Right ventricle myocardium superior (tissue), 1 donor: ENCODE results near the gene TRPM1. TPM values are rescaled to one million over a fixed set of nuclear protein-coding genes. Genes with fewer than 3 reads are reported as not detected.
A peak's percentile ranks its signal among the peaks of the same experiment; 100 is the strongest.

Experiments used
- ATAC-seq: fragments of 200-7000 bp; cut with Tn5 transposase; one replicate; pipeline ENCODE4 v1.9.1; 2020; ENCODE audit warnings: mild to moderate bottlenecking; ENCODE audit not compliant: poor library complexity
- DNase-seq: peaks from one replicate; pipeline ENCODE4 v3.0.0-alpha.2; 2020
- intact Hi-C: fragments of 100-400 bp; cut with DNase I; formaldehyde crosslinking; loops from one replicate; pipeline ENCODE4 v1.11.2; 2022
- long read RNA-seq: library from polyadenylated mRNA; unstranded; transcript quantifications from one replicate; pipeline ENCODE4 v2.0.0, GENCODE V29; 2021
- total RNA-seq: library from RNA; stranded (reverse); fragmentation: NEBNext Ultra II Directional; extraction: Animal tissue kit (Norgen Biotek cat#: 25700); gene quantifications from one replicate; pipeline ENCODE4 v1.2.1, GENCODE V29; 2021
- donor health status: DM: no; HTN: yes; CAD: no; lungs with severe emphysema.

Gene TRPM1
- total RNA-seq = not detected
- long read RNA-seq = 0 reads

- intact Hi-C loops = no loop called here
- DNase-seq (no peak), ATAC-seq (no peak)
Observed at GRCh38 chr15:31101262-31102038, at the start of gene TRPM1. Gene TRPM1 (minus strand): TSS chr15:31101725. CDS start chr15:31081355, 20,370 bp downstream.

- no peak for DNase-seq
- no peak for ATAC-seq
- intact Hi-C loops = no loop called here
Observed at GRCh38 chr15:31150732-31151231, 49.3 kb upstream of the TRPM1 start.

- intact Hi-C loops = no loop called here
- no peak for ATAC-seq
- no peak for DNase-seq
Observed at GRCh38 chr15:31149987-31150386, 48.5 kb upstream of the TRPM1 start.

GRCh38 chr15:31149088-31149505, 47.6 kb upstream of the TRPM1 start:
- DNase-seq (no peak), ATAC-seq (no peak)
- intact Hi-C loops = no loop called here

GRCh38 chr15:31148297-31149087, 47.0 kb upstream of the TRPM1 start:
- no peak for ATAC-seq
- intact Hi-C loops = no loop called here
- no peak for DNase-seq

GRCh38 chr15:31147944-31148296, 46.4 kb upstream of the TRPM1 start:
- ATAC-seq = no peak
- no peak for DNase-seq
- intact Hi-C loops = no loop called here

GRCh38 chr15:31147456-31147855, 45.9 kb upstream of the TRPM1 start:
- DNase-seq = no peak
- no peak for ATAC-seq
- intact Hi-C loops = no loop called here

GRCh38 chr15:31145271-31145911, 43.9 kb upstream of the TRPM1 start:
- intact Hi-C loops = no loop called here
- ATAC-seq (no peak), DNase-seq (no peak)

GRCh38 chr15:31141792-31142191, 40.3 kb upstream of the TRPM1 start:
- intact Hi-C loops = no loop called here
- DNase-seq (no peak), ATAC-seq (no peak)

- no peak for ATAC-seq
- DNase-seq = no peak
- intact Hi-C loops = no loop called here
Observed at GRCh38 chr15:31136607-31137328, 35.2 kb upstream of the TRPM1 start.

GRCh38 chr15:31136016-31136415, 34.5 kb upstream of the TRPM1 start:
- ATAC-seq (no peak), DNase-seq (no peak)
- intact Hi-C loops = no loop called here

GRCh38 chr15:31135523-31135922, 34.0 kb upstream of the TRPM1 start:
- no peak for ATAC-seq
- intact Hi-C loops = no loop called here

GRCh38 chr15:31133890-31134289, 32.4 kb upstream of the TRPM1 start:
- no peak for ATAC-seq

More at GRCh38 chr15:31135523-31135922, 34.0 kb upstream of the TRPM1 start:
- DNase-seq = no peak

GRCh38 chr15:31131853-31132375, 30.4 kb upstream of the TRPM1 start:
- ATAC-seq (no peak), DNase-seq (no peak)
- intact Hi-C loops = no loop called here

More at GRCh38 chr15:31133890-31134289, 32.4 kb upstream of the TRPM1 start:
- intact Hi-C loops = no loop called here
- no peak for DNase-seq

- intact Hi-C loops = no loop called here
- no peak for DNase-seq
- no peak for ATAC-seq
Observed at GRCh38 chr15:31130576-31131237, 29.2 kb upstream of the TRPM1 start.

GRCh38 chr15:31129769-31130303, 28.3 kb upstream of the TRPM1 start:
- DNase-seq (no peak), ATAC-seq (no peak)
- intact Hi-C loops = no loop called here

GRCh38 chr15:31128919-31129768, 27.6 kb upstream of the TRPM1 start:
- peak; percentile 86 for DNase-seq
- intact Hi-C loops = no loop called here
- peak; percentile 94 for ATAC-seq
